Kidney (tissue), 14 donors: Measurements from ENCODE around the gene STK32A. TPM values are rescaled to one million over a fixed set of nuclear protein-coding genes. Genes with fewer than 3 reads are reported as not detected.

Source experiments
- DNase-seq, 5 donors: peaks; one replicate each; pipeline ENCODE4 v3.0.0-alpha.2; 2013 to 2020
- FAIRE-seq: peaks from 2 replicates; lab custom pipeline; 2012; peaks lifted over from hg19 to GRCh38; lab: Jason Lieb, UNC
- H3K27ac ChIP-seq, 2 donors: one replicate each; pipeline ENCODE4 v1.7.0; 2013; ENCODE audit warnings: low read depth in 2 of 2, low read length in 2 of 2, inconsistent platforms in 1 of 2
- H3K27me3 ChIP-seq: one replicate; pipeline ENCODE4 v1.7.1; 2013; ENCODE audit warnings: low read length, inconsistent platforms; ENCODE audit not compliant: control insufficient read depth, insufficient read depth
- H3K36me3 ChIP-seq, 3 donors: one replicate each; pipeline versions ENCODE4 v1.7.0 to v1.7.1; 2013; ENCODE audit warnings: low read length in 3 of 3, control low read depth in 1 of 3, inconsistent platforms in 1 of 3; ENCODE audit not compliant: insufficient read depth in 3 of 3, control insufficient read depth in 2 of 3
- H3K4me1 ChIP-seq, 3 donors: one replicate each; pipeline versions ENCODE4 v1.7.0 to v1.7.1; 2013; ENCODE audit warnings: low read length in 3 of 3, inconsistent platforms in 1 of 3, low read depth in 1 of 3; ENCODE audit not compliant: control insufficient read depth in 2 of 3, insufficient read depth in 2 of 3
- H3K4me3 ChIP-seq, 3 donors: one replicate each; pipeline versions ENCODE4 v1.7.0 to v1.8.1; 2013; ENCODE audit warnings: low read length in 3 of 3, control low read depth in 1 of 3, inconsistent platforms in 1 of 3
- H3K9ac ChIP-seq, 3 donors: one replicate each; pipeline versions ENCODE4 v1.7.0 to v1.7.1; 2013; ENCODE audit warnings: low read length in 3 of 3, control low read depth in 1 of 3, inconsistent platforms in 1 of 3
- H3K9me3 ChIP-seq, 3 donors: one replicate each; pipeline versions ENCODE4 v1.7.0 to v1.7.1; 2013; ENCODE audit warnings: low read length in 3 of 3, control low read depth in 1 of 3, inconsistent platforms in 1 of 3; ENCODE audit not compliant: control insufficient read depth in 2 of 3, insufficient read depth in 1 of 3
- CTCF ChIP-seq: IDR thresholded peaks from 3 replicates; pipeline ENCODE4 v1.5.1; 2012; ENCODE audit warnings: mild to moderate bottlenecking, moderate library complexity, borderline replicate concordance; ENCODE audit not compliant: insufficient read depth; ENCODE audit errors: extremely low read depth
- intact Hi-C: fragments of 100-400 bp; cut with DNase I; formaldehyde crosslinking; loops from one replicate; pipeline ENCODE4 v1.11.1; 2022
- polyA plus RNA-seq: library from polyadenylated mRNA; stranded (reverse); fragments of 350-450 nt; fragmentation: Illumina TruSeq; extraction: RNeasy Lipid Tissue Mini Kit (QIAGEN cat#74804); gene quantifications from one replicate; pipeline ENCODE4 v1.2.3, GENCODE V29; 2014; ENCODE audit warnings: low read depth, low replicate concordance; ENCODE audit not compliant: insufficient read depth
- total RNA-seq: library from RNA; stranded (reverse); fragmentation: NEBNext Ultra II Directional; extraction: Animal tissue kit (Norgen Biotek cat#: 25700); gene quantifications from one replicate; pipeline ENCODE4 v1.2.1, GENCODE V29; 2021
- donor health status: control.
- donor health status: control.
- donor health status: control.
- donor health status: control.
- donor health status: control.
- donor health status: DM: yes; HTN: yes; CAD: no.
- donor health status: Normal renal cell carcinoma (clear cell type).

STK32A gene
- total and polyA plus RNA-seq, 2 donors from 2014 or later = 7.8 to 8.6 TPM

GRCh38 chr5:147287110-147287509 lies 52.3 kb downstream of the STK32A start:
- FAIRE-seq (no peak), DNase-seq (no peak)
- no peak for TF ChIP-seq CTCF
- Histone ChIP-seq H3K27me3 (no peaks in the 10 kb centered on the region), H3K27ac (no peak overlapping the region), H3K4me3 (no peak overlapping the region), H3K9me3 (no peaks in the 10 kb centered on the region), H3K9ac (no peak overlapping the region), H3K36me3 (no peaks in the 10 kb centered on the region), H3K4me1 (no peaks in the 10 kb centered on the region)
- intact Hi-C loops = no loop called here

GRCh38 chr5:147290261-147290660 lies 55.4 kb downstream of the STK32A start:
- Histone ChIP-seq H3K9ac (no peak overlapping the region), H3K4me1 (no peaks in the 10 kb centered on the region), H3K4me3 (no peak overlapping the region), H3K36me3 (no peaks in the 10 kb centered on the region), H3K9me3 (no peaks in the 10 kb centered on the region), H3K27me3 (no peaks in the 10 kb centered on the region), H3K27ac (no peak overlapping the region)
- no peak for DNase-seq
- intact Hi-C loops = no loop called here
- no peak for TF ChIP-seq CTCF
- FAIRE-seq = no peak

- H3K27ac ChIP-seq = no peak overlapping the region
- H3K9me3 ChIP-seq = no peaks in the 10 kb centered on the region
- no peaks in the 10 kb centered on the region for H3K4me1 ChIP-seq
- H3K36me3 ChIP-seq = no peaks in the 10 kb centered on the region
- no peak overlapping the region for H3K9ac ChIP-seq
- H3K4me3 ChIP-seq = no peak overlapping the region
- intact Hi-C loops = no loop called here
- DNase-seq (no peak), FAIRE-seq (no peak)
- TF ChIP-seq CTCF = no peak
- H3K27me3 ChIP-seq = no peaks in the 10 kb centered on the region
These were observed 68.4 kb downstream of the STK32A start for GRCh38 chr5:147303251-147303650.

GRCh38 chr5:147303976-147304375 lies 69.2 kb downstream of the STK32A start:
- TF ChIP-seq CTCF = no peak
- Histone ChIP-seq H3K9me3 (no peaks in the 10 kb centered on the region), H3K27ac (no peak overlapping the region), H3K9ac (no peak overlapping the region), H3K4me1 (no peaks in the 10 kb centered on the region), H3K27me3 (no peaks in the 10 kb centered on the region), H3K4me3 (no peak overlapping the region), H3K36me3 (no peaks in the 10 kb centered on the region)
- intact Hi-C loops = no loop called here
- DNase-seq (no peak), FAIRE-seq (no peak)
